HUES6 (cell line): ENCODE measurements around the gene RPS19BP1.

Experiments used
- H3K27ac ChIP-seq: 2 replicates; pipeline ENCODE4 v1.7.0; 2013; ENCODE audit warnings: low read depth, mild to moderate bottlenecking, low read length, inconsistent platforms
- H3K27me3 ChIP-seq: 2 replicates; pipeline ENCODE4 v1.6.1; 2013; ENCODE audit warnings: low read length; ENCODE audit not compliant: control insufficient read depth, insufficient read depth
- H3K36me3 ChIP-seq: 2 replicates; pipeline ENCODE4 v1.6.1; 2013; ENCODE audit warnings: low read length; ENCODE audit not compliant: control insufficient read depth, insufficient read depth
- H3K4me1 ChIP-seq: 2 replicates; pipeline ENCODE4 v1.6.1; 2013; ENCODE audit warnings: low read length; ENCODE audit not compliant: control insufficient read depth, insufficient read depth
- H3K4me3 ChIP-seq: 2 replicates; pipeline ENCODE4 v1.5.1; 2013; ENCODE audit warnings: low read depth, low read length
- H3K9ac ChIP-seq: one replicate; pipeline ENCODE4 v1.6.1; 2013; ENCODE audit warnings: mild to moderate bottlenecking, low read length
- H3K9me3 ChIP-seq: 2 replicates; pipeline ENCODE4 v1.6.1; 2013; ENCODE audit warnings: low read depth, low read length; ENCODE audit not compliant: control insufficient read depth, insufficient read depth

RPS19BP1 gene

DNA sequence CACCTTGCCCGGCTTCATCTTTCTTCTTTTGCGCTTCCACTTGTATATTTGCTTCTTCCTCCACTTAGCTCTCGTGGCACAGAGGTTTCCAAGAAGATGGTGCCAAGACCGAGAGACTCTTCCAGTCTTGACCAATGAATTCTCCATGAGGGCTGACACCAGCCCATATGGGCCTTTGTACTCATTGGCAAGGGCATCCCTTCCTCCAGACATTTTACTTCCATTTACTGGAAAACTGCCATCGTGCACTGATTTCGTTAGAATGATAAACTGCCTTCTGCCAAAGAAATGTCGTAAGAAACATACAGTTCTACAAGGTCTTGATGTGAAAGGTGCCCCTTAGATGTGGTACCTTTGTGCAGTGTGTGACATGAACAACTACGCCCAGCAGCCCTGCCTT, 35.1 kb downstream of the RPS19BP1 start:
- no peak overlapping the region for H3K4me3 ChIP-seq
- H3K9me3 ChIP-seq, result no peaks in the 10 kb centered on the region
- H3K9ac ChIP-seq, result no peak overlapping the region
- peaks cover 30% of the 10 kb centered on the region for H3K27me3 ChIP-seq
- no peak overlapping the region for H3K27ac ChIP-seq
- H3K36me3 ChIP-seq, result no peaks in the 10 kb centered on the region
- peaks cover 12% of the 10 kb centered on the region; the same call in 1 of the 2 replicates for H3K4me1 ChIP-seq

DNA sequence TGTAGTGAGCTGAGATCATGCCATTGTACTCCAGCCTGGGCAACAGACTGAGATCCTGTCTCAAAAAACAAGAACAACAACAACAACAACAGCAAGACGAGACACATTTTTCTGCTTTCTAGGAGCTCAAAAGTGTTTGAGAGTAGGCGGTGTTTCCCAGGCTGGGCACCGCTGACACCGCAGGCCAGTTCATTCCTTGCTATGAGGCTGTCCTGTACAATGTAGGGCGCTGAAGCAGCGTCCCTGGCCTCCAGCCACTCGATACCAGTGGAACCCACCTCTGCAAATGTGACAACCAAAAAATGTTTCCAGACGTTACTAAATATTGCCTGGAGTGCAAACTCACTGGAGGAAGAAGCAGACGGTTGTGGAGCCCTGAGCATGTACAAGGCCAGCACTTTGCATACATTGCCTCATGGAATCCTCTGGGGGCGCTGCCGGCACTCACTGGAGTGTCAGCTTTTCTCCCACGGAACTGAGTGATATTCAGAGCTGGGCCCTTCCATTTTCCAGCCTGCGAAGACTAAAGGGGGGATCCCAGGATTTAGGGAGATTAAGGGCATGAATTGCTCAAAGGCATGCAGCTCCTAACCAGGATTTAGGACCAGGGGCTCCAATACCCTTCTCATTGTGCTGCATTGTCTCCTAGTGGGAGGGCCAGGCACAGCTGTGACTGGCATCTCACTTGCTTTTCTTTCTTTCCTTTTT, 36.3 kb downstream of the RPS19BP1 start:
- Histone ChIP-seq H3K4me1 (peaks cover 6% of the 10 kb centered on the region; the same call in 1 of the 2 replicates), H3K4me3 (no peak overlapping the region), H3K9ac (no peak overlapping the region), H3K27me3 (peaks cover 30% of the 10 kb centered on the region), H3K36me3 (no peaks in the 10 kb centered on the region), H3K27ac (no peak overlapping the region), H3K9me3 (no peaks in the 10 kb centered on the region)

DNA sequence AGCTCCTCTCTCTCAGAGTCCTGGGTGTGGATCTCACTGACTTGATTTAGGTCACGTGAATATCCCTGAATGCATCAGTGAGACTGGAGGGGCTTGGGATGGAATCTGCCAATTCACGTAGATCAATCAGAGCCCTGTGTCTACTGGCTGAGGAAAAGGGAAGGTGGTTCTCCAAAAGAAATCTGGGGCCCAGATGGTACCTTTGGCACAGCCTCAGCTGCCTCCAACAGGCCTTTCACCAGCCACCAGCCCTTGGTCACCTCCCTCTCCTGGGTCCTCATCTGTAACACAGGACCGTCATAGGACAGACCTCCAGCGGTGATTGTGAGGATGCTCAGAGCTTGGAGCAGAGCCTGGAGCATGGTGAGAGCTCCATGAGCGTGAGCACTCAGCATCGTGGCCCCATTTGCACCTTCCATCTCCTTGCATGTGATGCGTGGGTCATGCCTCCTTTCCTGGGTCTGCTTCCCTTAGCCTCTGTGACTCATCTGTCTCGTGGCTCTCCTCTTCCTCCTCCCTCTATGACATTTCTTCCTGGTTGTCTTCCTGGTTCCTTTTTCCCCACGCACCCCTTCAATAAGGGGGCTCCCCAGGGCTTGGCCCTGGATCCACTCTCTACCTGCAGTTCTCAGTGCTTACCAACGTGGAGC, 38.0 kb downstream of the RPS19BP1 start:
- Histone ChIP-seq H3K4me3 (no peak overlapping the region), H3K36me3 (no peaks in the 10 kb centered on the region), H3K4me1 (peaks cover 3% of the 10 kb centered on the region; the same call in 1 of the 2 replicates), H3K9me3 (no peaks in the 10 kb centered on the region), H3K27me3 (peaks cover 30% of the 10 kb centered on the region), H3K27ac (no peak overlapping the region), H3K9ac (no peak overlapping the region)

DNA sequence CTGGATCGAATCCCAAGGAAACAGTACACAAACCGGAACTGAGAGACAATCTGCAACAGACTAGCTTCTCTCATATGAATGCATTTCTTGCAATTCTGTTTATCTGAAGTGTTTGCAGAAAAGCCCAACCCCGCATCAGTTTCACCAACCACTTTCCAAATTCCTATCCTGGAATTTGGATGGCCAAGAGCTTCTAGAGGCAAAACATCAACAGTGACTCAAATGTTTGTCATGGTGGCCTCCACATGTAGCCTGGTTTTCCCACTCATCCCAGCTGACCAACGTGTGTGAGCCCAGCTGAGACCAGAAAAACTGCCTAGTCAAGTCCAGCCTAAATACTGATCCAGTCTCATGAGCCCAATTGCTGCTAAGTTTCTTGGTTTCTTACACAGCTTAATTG, 38.8 kb downstream of the RPS19BP1 start:
- H3K27ac ChIP-seq, result no peak overlapping the region
- no peaks in the 10 kb centered on the region for H3K9me3 ChIP-seq
- no peaks in the 10 kb centered on the region for H3K36me3 ChIP-seq
- peaks cover 25% of the 10 kb centered on the region for H3K27me3 ChIP-seq
- no peak overlapping the region for H3K9ac ChIP-seq
- H3K4me1 ChIP-seq, result peaks cover 2% of the 10 kb centered on the region; the same call in 1 of the 2 replicates
- no peak overlapping the region for H3K4me3 ChIP-seq

GRCh38 chr22:39492186-39492585, 40.4 kb downstream of the RPS19BP1 start:
- Histone ChIP-seq H3K27me3 (peaks cover 12% of the 10 kb centered on the region), H3K9ac (no peak overlapping the region), H3K4me1 (no peaks in the 10 kb centered on the region), H3K9me3 (no peaks in the 10 kb centered on the region), H3K27ac (no peak overlapping the region), H3K4me3 (no peak overlapping the region), H3K36me3 (peaks cover 4% of the 10 kb centered on the region; the same call in 1 of the 2 replicates)

- H3K27ac ChIP-seq, result no peak overlapping the region
- H3K4me1 ChIP-seq, result no peaks in the 10 kb centered on the region
- no peak overlapping the region for H3K9ac ChIP-seq
- H3K36me3 ChIP-seq, result peaks cover 4% of the 10 kb centered on the region; the same call in 1 of the 2 replicates
- peaks cover 11% of the 10 kb centered on the region; the same call in 1 of the 2 replicates for H3K27me3 ChIP-seq
- H3K9me3 ChIP-seq, result no peaks in the 10 kb centered on the region
- H3K4me3 ChIP-seq, result no peak overlapping the region
These were observed 40.9 kb downstream of the RPS19BP1 start for GRCh38 chr22:39491696-39492095.

DNA sequence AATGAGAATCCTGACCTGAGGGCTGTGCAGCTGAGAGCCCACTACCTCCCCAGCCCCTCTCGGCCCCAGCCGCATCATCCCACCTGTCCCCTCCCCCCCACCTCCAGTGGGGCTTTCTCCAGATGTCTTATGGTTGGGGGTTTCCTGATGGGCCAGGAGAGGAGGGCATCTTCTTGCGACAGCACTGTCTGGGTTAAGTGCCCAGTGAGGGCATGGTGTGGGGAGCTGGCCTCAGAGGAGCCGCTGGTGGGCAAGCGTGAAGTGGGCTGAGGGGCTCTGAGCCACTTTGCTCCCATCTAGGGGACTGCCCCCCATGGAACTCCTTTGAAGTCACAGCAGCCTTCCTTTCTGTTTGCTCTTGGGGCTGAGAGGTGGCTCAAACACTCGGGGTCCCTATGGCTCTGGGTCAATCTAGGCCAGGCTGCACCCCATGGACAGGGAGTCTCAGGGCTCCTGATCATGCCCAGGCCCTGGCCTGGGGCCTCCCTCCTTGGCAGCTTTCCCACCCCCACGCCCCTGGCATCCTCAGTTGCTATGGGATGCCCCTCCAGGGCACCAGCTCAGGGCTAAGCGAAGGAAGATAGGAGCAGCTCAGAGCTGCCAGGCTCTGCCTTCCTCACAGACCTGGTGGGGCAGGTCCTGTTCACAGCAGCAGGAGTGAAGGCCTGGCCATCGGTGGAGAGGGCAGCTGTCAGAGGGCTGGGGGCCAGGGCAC, 41.4 kb downstream of the RPS19BP1 start:
- Histone ChIP-seq H3K4me1 (no peaks in the 10 kb centered on the region), H3K27ac (no peak overlapping the region), H3K9ac (no peak overlapping the region), H3K36me3 (peaks cover 4% of the 10 kb centered on the region; the same call in 1 of the 2 replicates), H3K4me3 (no peak overlapping the region), H3K27me3 (peaks cover 11% of the 10 kb centered on the region; the same call in 1 of the 2 replicates), H3K9me3 (no peaks in the 10 kb centered on the region)

DNA sequence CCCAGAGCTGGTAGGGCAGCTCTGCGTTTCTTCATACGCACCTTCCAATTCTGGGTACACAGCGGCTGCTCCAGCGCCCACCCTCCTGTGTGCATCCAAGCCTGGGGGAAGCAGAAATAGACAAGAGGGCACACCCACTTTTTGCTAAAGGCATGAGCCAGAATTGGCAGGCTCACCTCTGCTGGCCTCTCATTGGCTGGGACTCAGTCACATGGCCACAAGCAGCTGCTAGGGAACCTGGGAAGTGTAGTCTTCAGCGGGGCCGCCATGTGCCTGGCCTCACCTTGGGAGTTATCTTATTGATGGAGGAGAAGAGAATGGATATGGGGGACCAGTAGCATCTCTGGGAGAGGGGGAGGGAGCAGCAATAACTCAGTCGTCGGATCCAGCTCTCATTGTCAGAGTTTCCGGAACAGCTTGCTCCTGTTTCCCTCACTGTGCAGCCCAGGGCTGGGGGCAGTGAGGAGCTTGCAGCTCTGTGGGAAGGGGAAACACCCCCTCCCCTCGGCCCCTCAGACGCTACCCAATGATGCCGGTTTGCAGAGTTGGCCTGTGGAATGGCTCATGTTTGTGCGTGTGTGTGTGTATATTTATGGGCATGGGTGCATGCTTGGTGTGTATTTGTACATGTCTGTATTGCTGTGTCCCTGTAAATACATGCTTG, 42.3 kb downstream of the RPS19BP1 start:
- Histone ChIP-seq H3K4me1 (no peaks in the 10 kb centered on the region), H3K27me3 (peaks cover 11% of the 10 kb centered on the region; the same call in 1 of the 2 replicates), H3K4me3 (no peak overlapping the region), H3K9ac (no peak overlapping the region), H3K27ac (no peak overlapping the region), H3K36me3 (peaks cover 4% of the 10 kb centered on the region; the same call in 1 of the 2 replicates), H3K9me3 (no peaks in the 10 kb centered on the region)

GRCh38 chr22:39489094-39490068, 43.2 kb downstream of the RPS19BP1 start:
- no peaks in the 10 kb centered on the region for H3K4me1 ChIP-seq
- no peaks in the 10 kb centered on the region for H3K9me3 ChIP-seq
- no peak overlapping the region for H3K4me3 ChIP-seq
- H3K9ac ChIP-seq, result no peak overlapping the region
- no peak overlapping the region for H3K27ac ChIP-seq
- peaks cover 4% of the 10 kb centered on the region; the same call in 1 of the 2 replicates for H3K36me3 ChIP-seq
- peaks cover 5% of the 10 kb centered on the region; the same call in 1 of the 2 replicates for H3K27me3 ChIP-seq
